ENCODE data around the gene HORMAD2. TPM values are rescaled to one million over a fixed set of nuclear protein-coding genes. Genes with fewer than 3 reads are reported as not detected.
A peak's percentile ranks its signal among the peaks of the same experiment; 100 is the strongest.

HORMAD2 gene
- total and polyA plus RNA-seq, 9 of the 15 experiments (the other 6 are each of a cell fraction or from before 2014, with no cell fraction given) = not detected

GRCh38 chr22:30217698-30218560 lies 137.7 kb downstream of the HORMAD2 start:
- Histone ChIP-seq H3K4me2 (ENCODE audit: insufficient read depth, low read length) (no peak overlapping the region), H2AFZ (ENCODE audit: low read depth, low read length) (no peak overlapping the region), H3K27ac (ENCODE audit: extremely low read depth, low read depth, low read length) (no peak overlapping the region), H3K27me3 (ENCODE audit: control insufficient read depth in 2 of 2, insufficient read depth in 2 of 2, low read length in 2 of 2) (peaks cover 0 to 23% of the 10 kb centered on the region in 2 experiments; a peak in 2 of 5 replicates), H3K9me1 (ENCODE audit: control insufficient read depth, insufficient read depth, low read length) (no peaks in the 10 kb centered on the region), H4K20me1 (replicated peaks; ENCODE audit: control insufficient read depth, insufficient read depth, low read length) (0 out of 2 replicates have a peak, but pooled peaks cover 3% of the 10 kb centered on the region), H3K36me3 (ENCODE audit: control insufficient read depth, insufficient read depth, low read length) (no peaks in the 10 kb centered on the region), H3K9me3 (replicated peaks; ENCODE audit: control insufficient read depth, insufficient read depth, low read depth, low read length) (no peaks in the 10 kb centered on the region), H3K9ac (ENCODE audit: insufficient read depth in 1 of 2, low read depth in 2 of 2, low read length in 2 of 2) (peak overlapping the region in 1 of 2 experiments; percentile 26; a peak in 2 of 4 replicates), H3K4me3 (no peak overlapping the region), H3K4me1 (replicated peaks in 1 of 2; ENCODE audit: control insufficient read depth in 2 of 2, insufficient read depth in 2 of 2, low read length in 2 of 2) (peaks cover 23 to 40% of the 10 kb centered on the region in 2 experiments; a peak in 4 of 5 replicates), H3K79me2 (ENCODE audit: control insufficient read depth, insufficient read depth, low read length) (no peaks in the 10 kb centered on the region)
- WGBS (ENCODE audit: insufficient coverage, low coverage, missing lambda C conversion rate) = 85% methylated on average over 13 of the region's 23 CpGs
- no TSS peak for BruUV-seq (replicated peaks)
- in situ Hi-C loops (cut with MboI) = no loop called here
- TF ChIP-seq STAT5A (IDR thresholded peaks at IDR 0.05; ENCODE audit: borderline replicate concordance, low read length) (no peak), DIDO1 (tag; IDR thresholded peaks at IDR 0.05; ENCODE audit: low read depth) (no peak), FOXO4 (CRISPR knock-in tag; IDR thresholded peaks at IDR 0.05) (no peak), ILF3 (IDR thresholded peaks at IDR 0.05; ENCODE audit: borderline replicate concordance) (no peak), ARID1B (IDR thresholded peaks at IDR 0.05) (no peak), ZFX (CRISPR knock-in tag; IDR thresholded peaks at IDR 0.05) (no peak), ZNF766 (CRISPR knock-in tag; conservative IDR thresholded peaks at IDR 0.05) (no peak), NBN (IDR thresholded peaks at IDR 0.05; ENCODE audit: low read depth) (no peak), MIER1 (IDR thresholded peaks at IDR 0.05; ENCODE audit: low read depth) (no peak), PRPF4 (IDR thresholded peaks at IDR 0.05; ENCODE audit: insufficient read depth, low read depth, low read length, poor library complexity, severe bottlenecking) (no peak), RB1 (IDR thresholded peaks at IDR 0.05; ENCODE audit: low read depth) (no peak), ZNF184 (CRISPR knock-in tag; IDR thresholded peaks at IDR 0.05) (no peak), COPS2 (conservative IDR thresholded peaks at IDR 0.05) (no peak), ZFP36 (IDR thresholded peaks at IDR 0.05; ENCODE audit: low read depth, low read length, partially characterized antibody) (no peak), RBM17 (IDR thresholded peaks at IDR 0.05; ENCODE audit: borderline replicate concordance, low read depth, low read length) (no peak), CCNT2 (IDR thresholded peaks at IDR 0.05; ENCODE audit: borderline replicate concordance, extremely low read depth, insufficient read length, low read depth, low read length) (no peak), HNRNPL (IDR thresholded peaks at IDR 0.05; ENCODE audit: low read depth, low read length) (no peak)
- POLR2A ChIA-PET = interaction anchor here (0.5 kb wide), 1 partner anchor 9 kb away, joined by 3 read pairs; no protein-coding TSS in a partner anchor
- intact Hi-C loops (cut with micrococcal nuclease) = loop anchor here (5.0 kb wide), 1 partner anchor 36 kb away; no protein-coding TSS in a partner anchor
- DNase-seq (ENCODE audit: extremely low read depth in 1 of 4, low spot score in 3 of 4) (no peak), ATAC-seq (no peak), FAIRE-seq (no peak)
- CTCF ChIA-PET (ENCODE audit: low intra/inter-chr PET ratio) = no interaction called here
